ENCODE measurements around the gene DNM2. TPM values are rescaled to one million over a fixed set of nuclear protein-coding genes. Genes with fewer than 3 reads are reported as not detected.

Gene DNM2
- total and polyA plus RNA-seq, 10 of the 15 experiments (the other 5 are each of a cell fraction or from before 2014, with no cell fraction given) = 1.2 to 146 (median 68.9) TPM

DNA sequence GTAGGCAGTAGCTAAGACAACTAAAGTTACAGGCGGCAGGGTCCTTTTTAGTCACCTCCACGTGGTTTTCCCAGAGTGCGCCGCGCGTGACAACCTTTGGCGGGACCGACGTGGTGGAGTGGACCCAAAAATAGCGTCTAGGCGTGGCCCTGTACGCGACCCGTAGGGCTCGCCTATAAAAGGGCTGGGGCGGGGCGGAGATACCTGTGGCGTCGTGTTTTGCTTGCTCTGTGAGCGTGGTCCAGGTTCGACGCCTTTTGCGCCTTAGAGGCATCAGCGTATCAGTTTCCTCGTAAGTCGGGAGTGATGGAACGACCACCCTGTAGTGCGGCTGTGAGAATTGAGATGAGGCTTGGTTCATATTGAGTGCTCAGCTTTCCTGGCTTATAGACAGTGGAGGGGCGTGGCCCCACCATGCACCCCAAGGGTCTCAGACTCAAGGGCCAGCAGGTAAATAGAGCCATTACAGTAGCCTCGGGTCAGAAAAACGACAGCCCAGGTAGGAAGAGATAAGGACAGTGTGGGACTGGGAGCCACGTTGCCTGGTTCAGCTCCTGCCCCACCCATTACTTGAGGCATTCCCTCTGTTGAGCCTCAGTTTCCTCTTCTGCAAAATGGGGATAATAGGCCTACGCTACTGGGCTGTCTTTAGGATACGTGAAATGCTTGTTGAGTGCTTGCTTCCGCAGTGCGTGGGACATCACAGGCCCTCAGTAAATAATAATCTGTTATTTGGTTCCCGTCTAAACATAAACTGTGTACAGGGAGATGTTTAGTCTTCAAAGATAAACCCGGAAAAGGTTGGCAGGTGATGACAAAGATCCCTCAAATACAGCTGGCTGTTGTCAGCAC is 118.8 kb downstream of the DNM2 start (continued):
- TF ChIP-seq STAT3 (IDR thresholded peaks at IDR 0.05; ENCODE audit: low read depth, low read length) (no peak), TAF1 (IDR thresholded peaks at IDR 0.05; ENCODE audit: borderline replicate concordance, low read depth, low read length) (no peak), JUNB (IDR thresholded peaks at IDR 0.05) (no peak), CBFB (IDR thresholded peaks at IDR 0.05; ENCODE audit: low read depth) (no peak), KLF5 (IDR thresholded peaks at IDR 0.05; ENCODE audit: partially characterized antibody) (no peak), ZSCAN29 (IDR thresholded peaks at IDR 0.05) (no peak), PAX8 (IDR thresholded peaks at IDR 0.05) (no peak), SMARCA5 (IDR thresholded peaks at IDR 0.05) (no peak), CHD4 (IDR thresholded peaks at IDR 0.05) (no peak), ETV6 (conservative IDR thresholded peaks at IDR 0.05 in 1 of 2, IDR thresholded peaks at IDR 0.05 in 1 of 2; ENCODE audit: borderline replicate concordance in 1 of 2, low read depth in 1 of 2) (no peak), SPI1 (IDR thresholded peaks at IDR 0.05; ENCODE audit: borderline replicate concordance, insufficient read depth, low read depth, low read length) (no peak), BCL11A (IDR thresholded peaks at IDR 0.05; ENCODE audit: low read depth, low read length) (no peak; the same call in 1 of the 2 replicates), RBBP5 (conservative IDR thresholded peaks at IDR 0.05) (no peak), GATAD2B (conservative IDR thresholded peaks at IDR 0.05; ENCODE audit: low read depth) (0 out of 2 replicates have a peak, but pooled peaks have one; percentile 33), SMAD1 (IDR thresholded peaks at IDR 0.05; ENCODE audit: low read depth, partially characterized antibody) (no peak), ESRRA (IDR thresholded peaks at IDR 0.05; ENCODE audit: low read length) (peak; percentile 72; the same call in 1 of the 2 replicates), BHLHE40 (IDR thresholded peaks at IDR 0.05; ENCODE audit: borderline replicate concordance in 1 of 2, low read depth in 2 of 2, low read length in 1 of 2) (peak; percentile 19 to 67; a peak in 1 of 4 replicates), POU2F2 (IDR thresholded peaks at IDR 0.05; ENCODE audit: borderline replicate concordance, low read depth, low read length) (no peak), TCF7 (IDR thresholded peaks at IDR 0.05; ENCODE audit: borderline replicate concordance) (no peak), CBX5 (IDR thresholded peaks at IDR 0.05; ENCODE audit: low read depth) (peak; percentile 91), POLR2AphosphoS2 (IDR thresholded peaks at IDR 0.05; ENCODE audit: low read depth, low read length) (no peak), MEF2A (IDR thresholded peaks at IDR 0.05; ENCODE audit: insufficient read depth, low read depth, low read length) (peak; percentile 96), SMC3 (IDR thresholded peaks at IDR 0.05; ENCODE audit: borderline replicate concordance, low read length) (no peak)
- TF ChIP-seq, protein P1, sequence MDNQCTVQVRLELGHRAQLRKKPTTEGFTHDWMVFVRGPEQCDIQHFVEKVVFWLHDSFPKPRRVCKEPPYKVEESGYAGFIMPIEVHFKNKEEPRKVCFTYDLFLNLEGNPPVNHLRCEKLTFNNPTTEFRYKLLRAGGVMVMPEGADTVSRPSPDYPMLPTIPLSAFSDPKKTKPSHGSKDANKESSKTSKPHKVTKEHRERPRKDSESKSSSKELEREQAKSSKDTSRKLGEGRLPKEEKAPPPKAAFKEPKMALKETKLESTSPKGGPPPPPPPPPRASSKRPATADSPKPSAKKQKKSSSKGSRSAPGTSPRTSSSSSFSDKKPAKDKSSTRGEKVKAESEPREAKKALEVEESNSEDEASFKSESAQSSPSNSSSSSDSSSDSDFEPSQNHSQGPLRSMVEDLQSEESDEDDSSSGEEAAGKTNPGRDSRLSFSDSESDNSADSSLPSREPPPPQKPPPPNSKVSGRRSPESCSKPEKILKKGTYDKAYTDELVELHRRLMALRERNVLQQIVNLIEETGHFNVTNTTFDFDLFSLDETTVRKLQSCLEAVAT (IDR thresholded peaks at IDR 0.05) = peak; percentile 97
- TF ChIP-seq, protein P2, sequence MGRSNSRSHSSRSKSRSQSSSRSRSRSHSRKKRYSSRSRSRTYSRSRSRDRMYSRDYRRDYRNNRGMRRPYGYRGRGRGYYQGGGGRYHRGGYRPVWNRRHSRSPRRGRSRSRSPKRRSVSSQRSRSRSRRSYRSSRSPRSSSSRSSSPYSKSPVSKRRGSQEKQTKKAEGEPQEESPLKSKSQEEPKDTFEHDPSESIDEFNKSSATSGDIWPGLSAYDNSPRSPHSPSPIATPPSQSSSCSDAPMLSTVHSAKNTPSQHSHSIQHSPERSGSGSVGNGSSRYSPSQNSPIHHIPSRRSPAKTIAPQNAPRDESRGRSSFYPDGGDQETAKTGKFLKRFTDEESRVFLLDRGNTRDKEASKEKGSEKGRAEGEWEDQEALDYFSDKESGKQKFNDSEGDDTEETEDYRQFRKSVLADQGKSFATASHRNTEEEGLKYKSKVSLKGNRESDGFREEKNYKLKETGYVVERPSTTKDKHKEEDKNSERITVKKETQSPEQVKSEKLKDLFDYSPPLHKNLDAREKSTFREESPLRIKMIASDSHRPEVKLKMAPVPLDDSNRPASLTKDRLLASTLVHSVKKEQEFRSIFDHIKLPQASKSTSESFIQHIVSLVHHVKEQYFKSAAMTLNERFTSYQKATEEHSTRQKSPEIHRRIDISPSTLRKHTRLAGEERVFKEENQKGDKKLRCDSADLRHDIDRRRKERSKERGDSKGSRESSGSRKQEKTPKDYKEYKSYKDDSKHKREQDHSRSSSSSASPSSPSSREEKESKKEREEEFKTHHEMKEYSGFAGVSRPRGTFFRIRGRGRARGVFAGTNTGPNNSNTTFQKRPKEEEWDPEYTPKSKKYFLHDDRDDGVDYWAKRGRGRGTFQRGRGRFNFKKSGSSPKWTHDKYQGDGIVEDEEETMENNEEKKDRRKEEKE (IDR thresholded peaks at IDR 0.05) = no peak
- TF ChIP-seq, protein P3, sequence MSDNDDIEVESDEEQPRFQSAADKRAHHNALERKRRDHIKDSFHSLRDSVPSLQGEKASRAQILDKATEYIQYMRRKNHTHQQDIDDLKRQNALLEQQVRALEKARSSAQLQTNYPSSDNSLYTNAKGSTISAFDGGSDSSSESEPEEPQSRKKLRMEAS (IDR thresholded peaks at IDR 0.05; ENCODE audit: low read depth, low read length) = peak; percentile 99
